ENCODE results near the gene ZSCAN16.

GRCh38 chr6:28161410-28162079 lies 37.1 kb downstream of the ZSCAN16 start:
- TF ChIP-seq CTCF (IDR thresholded peaks at IDR 0.05; ENCODE audit: insufficient read depth, low read length) (no peak), REST (IDR thresholded peaks at IDR 0.05; ENCODE audit: insufficient replicate concordance, low read depth) (no peak), POLR2AphosphoS5 (IDR thresholded peaks at IDR 0.05; ENCODE audit: low read depth) (peak; percentile 96), GABPA (IDR thresholded peaks at IDR 0.05; ENCODE audit: low read depth) (peak; percentile 91), SPI1 (IDR thresholded peaks at IDR 0.05; ENCODE audit: borderline replicate concordance, low read depth) (peak; percentile 68; the same call in 1 of the 2 replicates)
